Measurements from ENCODE around the gene FOXP1.

DNA sequence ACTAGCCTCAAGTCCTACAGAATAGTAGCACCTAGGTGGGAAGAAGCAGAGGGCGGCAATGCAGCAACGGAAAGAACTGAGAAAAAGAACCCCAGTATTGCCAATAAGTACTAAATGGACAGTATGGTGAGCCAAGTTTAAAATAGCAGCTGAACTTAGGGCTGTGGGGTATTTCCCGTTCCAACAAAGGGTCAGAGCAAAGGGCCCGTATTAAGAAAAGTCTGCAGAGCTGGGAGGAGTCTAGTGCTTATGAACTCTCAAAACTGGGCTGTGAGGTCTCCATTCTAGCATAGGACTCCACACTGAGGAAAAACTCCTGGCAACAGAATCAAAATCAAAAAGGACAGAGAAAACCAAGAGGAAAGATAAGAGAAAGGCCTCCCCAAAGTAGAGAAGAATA lies 250.7 kb downstream of the FOXP1 start:
- no peak for TF ChIP-seq POLR2A (IDR thresholded peaks at IDR 0.05)
- TF ChIP-seq, protein P1, sequence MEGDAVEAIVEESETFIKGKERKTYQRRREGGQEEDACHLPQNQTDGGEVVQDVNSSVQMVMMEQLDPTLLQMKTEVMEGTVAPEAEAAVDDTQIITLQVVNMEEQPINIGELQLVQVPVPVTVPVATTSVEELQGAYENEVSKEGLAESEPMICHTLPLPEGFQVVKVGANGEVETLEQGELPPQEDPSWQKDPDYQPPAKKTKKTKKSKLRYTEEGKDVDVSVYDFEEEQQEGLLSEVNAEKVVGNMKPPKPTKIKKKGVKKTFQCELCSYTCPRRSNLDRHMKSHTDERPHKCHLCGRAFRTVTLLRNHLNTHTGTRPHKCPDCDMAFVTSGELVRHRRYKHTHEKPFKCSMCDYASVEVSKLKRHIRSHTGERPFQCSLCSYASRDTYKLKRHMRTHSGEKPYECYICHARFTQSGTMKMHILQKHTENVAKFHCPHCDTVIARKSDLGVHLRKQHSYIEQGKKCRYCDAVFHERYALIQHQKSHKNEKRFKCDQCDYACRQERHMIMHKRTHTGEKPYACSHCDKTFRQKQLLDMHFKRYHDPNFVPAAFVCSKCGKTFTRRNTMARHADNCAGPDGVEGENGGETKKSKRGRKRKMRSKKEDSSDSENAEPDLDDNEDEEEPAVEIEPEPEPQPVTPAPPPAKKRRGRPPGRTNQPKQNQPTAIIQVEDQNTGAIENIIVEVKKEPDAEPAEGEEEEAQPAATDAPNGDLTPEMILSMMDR (IDR thresholded peaks at IDR 0.05) = no peak

All from adrenal gland (tissue), 5 donors.